Stomach (tissue), 9 donors: ENCODE measurements around the gene FOXO3. TPM values are rescaled to one million over a fixed set of nuclear protein-coding genes. Genes with fewer than 3 reads are reported as not detected.

Experiments
- DNase-seq, 2 donors: peaks; one replicate each; pipeline versions ENCODE4 v3.0.0 to v3.0.0-alpha.2; 2013 to 2019
- H3K27ac ChIP-seq, 5 donors: fragments of 200-600 bp in 4 of 5; sonication (generic) in 4 of 5; one replicate each; pipeline ENCODE4 v1.5.1; 2013 to 2019; ENCODE audit warnings: mild to moderate bottlenecking in 1 of 5, moderate library complexity in 1 of 5
- H3K27me3 ChIP-seq, 3 donors: fragments of 200-600 bp; sonication (generic); one replicate each; pipeline ENCODE4 v1.5.1; 2017 to 2019; ENCODE audit warnings: mixed run types in 1 of 3
- H3K36me3 ChIP-seq, 4 donors: fragments of 200-600 bp; sonication (generic); 1 replicate in 3 of 4; 2 replicates in 1 of 4; pipeline ENCODE4 v1.5.1; 2016 to 2019
- H3K4me1 ChIP-seq, 4 donors: fragments of 200-600 bp; sonication (generic); one replicate each; pipeline ENCODE4 v1.5.1; 2016 to 2019
- H3K4me3 ChIP-seq, 4 donors: fragments of 200-600 bp; sonication (generic) in 3 of 4; one replicate each; pipeline ENCODE4 v1.5.1; 2016 to 2019; ENCODE audit warnings: mild to moderate bottlenecking in 1 of 4
- H3K9me3 ChIP-seq, 4 donors: fragments of 200-600 bp; sonication (generic); one replicate each; pipeline ENCODE4 v1.5.1; 2016 to 2019
- EP300 ChIP-seq: sonication (generic); formaldehyde crosslinking; IDR thresholded peaks from one replicate; pipeline ENCODE4 v1.6.1; 2017; ENCODE audit warnings: antibody characterized with exemption
- POLR2A ChIP-seq, 4 donors: fragments of 450-650 bp; IDR thresholded peaks; one replicate each; pipeline ENCODE4 v1.6.1; 2016; ENCODE audit warnings: antibody characterized with exemption in 4 of 4, control low read depth in 2 of 4, mild to moderate bottlenecking in 1 of 4, moderate library complexity in 1 of 4
- POLR2AphosphoS5 ChIP-seq, 3 donors: sonication (generic); formaldehyde crosslinking; IDR thresholded peaks; one replicate each; pipeline ENCODE4 v1.6.1; 2016; ENCODE audit warnings: antibody characterized with exemption in 3 of 3
- WGBS, 5 donors: extraction: QIAGEN DNeasy Blood & Tissue Kit in 3 of 5; methylation state at CpG; one replicate each; pipeline versions ENCODE4 v1.1.5 to v1.1.7; 2013 to 2018; 5-methylcytosine and 5-hydroxymethylcytosine counted together
- intact Hi-C: fragments of 100-400 bp; cut with DNase I; formaldehyde crosslinking; loops from one replicate; pipeline ENCODE4 v1.15.1; 2023; ENCODE audit warnings: low total_unique reads
- polyA plus RNA-seq, 3 donors: library from polyadenylated mRNA; stranded (reverse); fragments of 200-250 nt; gene quantifications; one replicate each; pipeline ENCODE4 v1.2.3, GENCODE V29; 2013
- total RNA-seq, 5 donors: library from RNA; depleted of rRNA; stranded (reverse); fragments of >200 nt; gene quantifications; one replicate each; pipeline versions ENCODE4 v1.1.0 to v1.2.3, GENCODE V29; 2014 to 2016
- TF ChIP-seq, protein P1 (sequence below), 7 experiments: fragments of 450-650 bp in 4 of 7; fragments of 200-600 bp in 3 of 7; sonication (generic) in 3 of 7; IDR thresholded peaks; one replicate each; pipeline ENCODE4 v1.5.1; 2016 to 2019; ENCODE audit warnings: antibody characterized with exemption in 7 of 7, control low read depth in 2 of 7, mild to moderate bottlenecking in 1 of 7
- donor health status: healthy with polysubstance abuse.
- donor health status: Bipolar disorder and iron deficiency.
- donor health status: healthy.

FOXO3 gene
- total and polyA plus RNA-seq, 8 donors, result 13.0 to 89.8 (median 42.1) TPM

GRCh38 chr6:108648191-108648590 is 87.5 kb downstream of the FOXO3 start:
- no peak for DNase-seq
- no peaks in the 10 kb centered on the region for H3K9me3 ChIP-seq
- TF ChIP-seq POLR2A (IDR thresholded peaks at IDR 0.05), result no peak
- TF ChIP-seq POLR2AphosphoS5 (IDR thresholded peaks at IDR 0.05), result no peak
- TF ChIP-seq, protein P1, sequence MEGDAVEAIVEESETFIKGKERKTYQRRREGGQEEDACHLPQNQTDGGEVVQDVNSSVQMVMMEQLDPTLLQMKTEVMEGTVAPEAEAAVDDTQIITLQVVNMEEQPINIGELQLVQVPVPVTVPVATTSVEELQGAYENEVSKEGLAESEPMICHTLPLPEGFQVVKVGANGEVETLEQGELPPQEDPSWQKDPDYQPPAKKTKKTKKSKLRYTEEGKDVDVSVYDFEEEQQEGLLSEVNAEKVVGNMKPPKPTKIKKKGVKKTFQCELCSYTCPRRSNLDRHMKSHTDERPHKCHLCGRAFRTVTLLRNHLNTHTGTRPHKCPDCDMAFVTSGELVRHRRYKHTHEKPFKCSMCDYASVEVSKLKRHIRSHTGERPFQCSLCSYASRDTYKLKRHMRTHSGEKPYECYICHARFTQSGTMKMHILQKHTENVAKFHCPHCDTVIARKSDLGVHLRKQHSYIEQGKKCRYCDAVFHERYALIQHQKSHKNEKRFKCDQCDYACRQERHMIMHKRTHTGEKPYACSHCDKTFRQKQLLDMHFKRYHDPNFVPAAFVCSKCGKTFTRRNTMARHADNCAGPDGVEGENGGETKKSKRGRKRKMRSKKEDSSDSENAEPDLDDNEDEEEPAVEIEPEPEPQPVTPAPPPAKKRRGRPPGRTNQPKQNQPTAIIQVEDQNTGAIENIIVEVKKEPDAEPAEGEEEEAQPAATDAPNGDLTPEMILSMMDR (IDR thresholded peaks at IDR 0.05), result no peak
- TF ChIP-seq EP300, result no peak
- peak overlapping the region in 1 of 5 donors; percentile 24 for H3K27ac ChIP-seq
- intact Hi-C loops, result no loop called here
- peaks cover 14 to 99% (median 75%) of the 10 kb centered on the region in 4 donors for H3K4me1 ChIP-seq
- H3K27me3 ChIP-seq, result no peaks in the 10 kb centered on the region
- 83 to 90% (median 83%) methylated on average over 3 of the region's 3 CpGs for WGBS, 5 donors
- peaks cover 0 to 9% (median 4%) of the 10 kb centered on the region in 4 donors for H3K36me3 ChIP-seq
- no peak overlapping the region for H3K4me3 ChIP-seq

DNA sequence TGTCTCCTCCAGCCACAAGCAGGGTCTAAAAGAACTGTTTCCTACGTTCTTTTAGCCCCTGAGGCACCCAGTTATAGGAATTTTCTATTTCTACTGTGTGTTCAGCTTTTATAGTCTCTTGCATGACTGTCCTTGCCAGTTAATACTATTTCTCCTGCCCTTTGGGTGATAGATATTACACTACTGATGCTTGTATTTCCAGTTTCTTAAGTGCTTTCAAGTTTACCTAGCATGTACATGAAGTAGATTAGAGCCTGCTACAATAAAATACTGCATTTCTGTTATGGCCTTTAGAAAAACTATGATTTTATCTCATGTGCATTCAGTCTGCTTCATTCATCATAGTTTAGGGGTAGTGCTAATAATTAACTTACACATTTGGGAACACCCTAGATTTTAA is 89.6 kb downstream of the FOXO3 start:
- Histone ChIP-seq H3K9me3 (no peaks in the 10 kb centered on the region), H3K27me3 (no peaks in the 10 kb centered on the region), H3K4me3 (no peak overlapping the region), H3K27ac (peak overlapping the region in 4 of 5 donors; percentile 9 to 87 (median 80)), H3K4me1 (peaks cover 23 to 99% (median 77%) of the 10 kb centered on the region in 4 donors), H3K36me3 (peaks cover 0 to 9% (median 4%) of the 10 kb centered on the region in 4 donors)
- DNase-seq, result no peak
- intact Hi-C loops, result no loop called here
- 37 to 59% (median 48%) methylated on average over 1 of the region's 1 CpG for WGBS, 5 donors
- TF ChIP-seq, protein P1 (IDR thresholded peaks at IDR 0.05), result no peak
- TF ChIP-seq EP300, result no peak
- TF ChIP-seq POLR2A (IDR thresholded peaks at IDR 0.05), result no peak
- no peak for TF ChIP-seq POLR2AphosphoS5 (IDR thresholded peaks at IDR 0.05)

GRCh38 chr6:108650781-108651180 is 90.1 kb downstream of the FOXO3 start:
- peaks cover 0 to 9% (median 4%) of the 10 kb centered on the region in 4 donors for H3K36me3 ChIP-seq
- no peaks in the 10 kb centered on the region for H3K9me3 ChIP-seq
- WGBS, 5 donors, result 44 to 60% (median 52%) methylated on average over 5 of the region's 5 CpGs
- peaks cover 28 to 99% (median 79%) of the 10 kb centered on the region in 4 donors for H3K4me1 ChIP-seq
- H3K27me3 ChIP-seq, result no peaks in the 10 kb centered on the region
- DNase-seq, result no peak
- TF ChIP-seq, protein P1 (IDR thresholded peaks at IDR 0.05), result no peak
- no peak for TF ChIP-seq POLR2AphosphoS5 (IDR thresholded peaks at IDR 0.05)
- H3K4me3 ChIP-seq, result no peak overlapping the region
- intact Hi-C loops, result no loop called here
- H3K27ac ChIP-seq, result peak overlapping the region in 4 of 5 donors; percentile 73 to 87 (median 80)

- WGBS, 5 donors, result 48 to 76% (median 61%) methylated on average over 9 of the region's 9 CpGs
- no peaks in the 10 kb centered on the region for H3K9me3 ChIP-seq
- no peaks in the 10 kb centered on the region for H3K27me3 ChIP-seq
- TF ChIP-seq POLR2A (IDR thresholded peaks at IDR 0.05), result no peak
- TF ChIP-seq EP300, result peak; percentile 36
- TF ChIP-seq POLR2AphosphoS5 (IDR thresholded peaks at IDR 0.05), result peak; percentile 35 to 77 (median 48)
- TF ChIP-seq, protein P1 (IDR thresholded peaks at IDR 0.05), result no peak
- peak in 1 of 2 donors; percentile 78 for DNase-seq
- H3K27ac ChIP-seq, result peak overlapping the region in 4 of 5 donors; percentile 73 to 87 (median 80)
- intact Hi-C loops, result no loop called here
- peaks cover 0 to 9% (median 4%) of the 10 kb centered on the region in 4 donors for H3K36me3 ChIP-seq
- H3K4me1 ChIP-seq, result peaks cover 36 to 99% (median 82%) of the 10 kb centered on the region in 4 donors
- H3K4me3 ChIP-seq, result no peak overlapping the region
Measured at GRCh38 chr6:108651340-108652227, 90.9 kb downstream of the FOXO3 start.
